HUES6 (cell line): ENCODE measurements around the gene HOXB1.

Experiments
- H3K27ac ChIP-seq: 2 replicates; pipeline ENCODE4 v1.7.0; 2013; ENCODE audit warnings: low read depth, mild to moderate bottlenecking, low read length, inconsistent platforms
- H3K27me3 ChIP-seq: 2 replicates; pipeline ENCODE4 v1.6.1; 2013; ENCODE audit warnings: low read length; ENCODE audit not compliant: control insufficient read depth, insufficient read depth
- H3K36me3 ChIP-seq: 2 replicates; pipeline ENCODE4 v1.6.1; 2013; ENCODE audit warnings: low read length; ENCODE audit not compliant: control insufficient read depth, insufficient read depth
- H3K4me1 ChIP-seq: 2 replicates; pipeline ENCODE4 v1.6.1; 2013; ENCODE audit warnings: low read length; ENCODE audit not compliant: control insufficient read depth, insufficient read depth
- H3K4me3 ChIP-seq: 2 replicates; pipeline ENCODE4 v1.5.1; 2013; ENCODE audit warnings: low read depth, low read length
- H3K9ac ChIP-seq: one replicate; pipeline ENCODE4 v1.6.1; 2013; ENCODE audit warnings: mild to moderate bottlenecking, low read length
- H3K9me3 ChIP-seq: 2 replicates; pipeline ENCODE4 v1.6.1; 2013; ENCODE audit warnings: low read depth, low read length; ENCODE audit not compliant: control insufficient read depth, insufficient read depth

Gene HOXB1

GRCh38 chr17:48526608-48527546 is 3.9 kb downstream of the HOXB1 start:
- Histone ChIP-seq H3K4me1 (peaks cover 62% of the 10 kb centered on the region), H3K9me3 (no peaks in the 10 kb centered on the region), H3K36me3 (no peaks in the 10 kb centered on the region), H3K27me3 (peaks cover 95% of the 10 kb centered on the region), H3K27ac (peak overlapping the region; percentile 77; the same call in 1 of the 2 replicates), H3K9ac (peak overlapping the region; percentile 61), H3K4me3 (peak overlapping the region; percentile 52)

GRCh38 chr17:48523010-48523409 is 7.8 kb downstream of the HOXB1 start:
- H3K4me1 ChIP-seq, result peaks cover 47% of the 10 kb centered on the region
- no peak overlapping the region for H3K4me3 ChIP-seq
- no peak overlapping the region for H3K9ac ChIP-seq
- no peaks in the 10 kb centered on the region for H3K9me3 ChIP-seq
- H3K27me3 ChIP-seq, result peaks cover 68% of the 10 kb centered on the region
- no peaks in the 10 kb centered on the region for H3K36me3 ChIP-seq
- no peak overlapping the region for H3K27ac ChIP-seq

GRCh38 chr17:48522031-48522653 is 8.7 kb downstream of the HOXB1 start:
- Histone ChIP-seq H3K27me3 (peaks cover 60% of the 10 kb centered on the region), H3K9me3 (no peaks in the 10 kb centered on the region), H3K4me3 (0 out of 2 replicates have a peak overlapping the region, but pooled peaks have one; percentile 2), H3K36me3 (no peaks in the 10 kb centered on the region), H3K4me1 (peaks cover 47% of the 10 kb centered on the region), H3K9ac (no peak overlapping the region), H3K27ac (peak overlapping the region; percentile 3; the same call in 1 of the 2 replicates)

- peak overlapping the region; percentile 46; the same call in 1 of the 2 replicates for H3K27ac ChIP-seq
- H3K4me3 ChIP-seq, result 0 out of 2 replicates have a peak overlapping the region, but pooled peaks have one; percentile 4
- H3K27me3 ChIP-seq, result peaks cover 47% of the 10 kb centered on the region
- H3K9me3 ChIP-seq, result no peaks in the 10 kb centered on the region
- no peaks in the 10 kb centered on the region for H3K36me3 ChIP-seq
- peak overlapping the region; percentile 37 for H3K9ac ChIP-seq
- H3K4me1 ChIP-seq, result peaks cover 48% of the 10 kb centered on the region
Measured at GRCh38 chr17:48520631-48521079, 10.2 kb downstream of the HOXB1 start.

- Histone ChIP-seq H3K4me1 (peaks cover 54% of the 10 kb centered on the region), H3K4me3 (no peak overlapping the region), H3K36me3 (no peaks in the 10 kb centered on the region), H3K9ac (no peak overlapping the region), H3K27me3 (peaks cover 36% of the 10 kb centered on the region), H3K9me3 (no peaks in the 10 kb centered on the region), H3K27ac (no peak overlapping the region)
Measured at GRCh38 chr17:48519427-48519826, 11.4 kb downstream of the HOXB1 start.

GRCh38 chr17:48517478-48517877 is 13.3 kb downstream of the HOXB1 start:
- no peaks in the 10 kb centered on the region for H3K9me3 ChIP-seq
- H3K9ac ChIP-seq, result no peak overlapping the region
- H3K4me1 ChIP-seq, result peaks cover 63% of the 10 kb centered on the region
- no peaks in the 10 kb centered on the region for H3K36me3 ChIP-seq
- H3K27me3 ChIP-seq, result peaks cover 16% of the 10 kb centered on the region; the same call in 1 of the 2 replicates
- H3K27ac ChIP-seq, result no peak overlapping the region
- H3K4me3 ChIP-seq, result no peak overlapping the region

- no peaks in the 10 kb centered on the region for H3K36me3 ChIP-seq
- no peak overlapping the region for H3K27ac ChIP-seq
- peaks cover 4% of the 10 kb centered on the region; the same call in 1 of the 2 replicates for H3K27me3 ChIP-seq
- no peaks in the 10 kb centered on the region for H3K9me3 ChIP-seq
- peak overlapping the region; percentile 25; the same call in 1 of the 2 replicates for H3K4me3 ChIP-seq
- H3K9ac ChIP-seq, result no peak overlapping the region
- peaks cover 50% of the 10 kb centered on the region for H3K4me1 ChIP-seq
Measured at GRCh38 chr17:48515925-48516900, 14.6 kb downstream of the HOXB1 start.

GRCh38 chr17:48514477-48514876 is 16.3 kb downstream of the HOXB1 start:
- Histone ChIP-seq H3K9ac (no peak overlapping the region), H3K27ac (no peak overlapping the region), H3K36me3 (no peaks in the 10 kb centered on the region), H3K4me1 (peaks cover 39% of the 10 kb centered on the region), H3K27me3 (peaks cover 1% of the 10 kb centered on the region; the same call in 1 of the 2 replicates), H3K9me3 (no peaks in the 10 kb centered on the region), H3K4me3 (no peak overlapping the region)

GRCh38 chr17:48513666-48514455 is 16.9 kb downstream of the HOXB1 start:
- Histone ChIP-seq H3K4me3 (no peak overlapping the region), H3K36me3 (no peaks in the 10 kb centered on the region), H3K4me1 (peaks cover 37% of the 10 kb centered on the region), H3K9ac (no peak overlapping the region), H3K27me3 (no peaks in the 10 kb centered on the region; the same call in 1 of the 2 replicates), H3K9me3 (no peaks in the 10 kb centered on the region), H3K27ac (no peak overlapping the region)

GRCh38 chr17:48513097-48513496 is 17.7 kb downstream of the HOXB1 start:
- H3K36me3 ChIP-seq, result no peaks in the 10 kb centered on the region
- H3K27ac ChIP-seq, result no peak overlapping the region
- H3K27me3 ChIP-seq, result no peaks in the 10 kb centered on the region; the same call in 1 of the 2 replicates
- no peak overlapping the region for H3K4me3 ChIP-seq
- H3K9ac ChIP-seq, result no peak overlapping the region
- peaks cover 37% of the 10 kb centered on the region for H3K4me1 ChIP-seq
- no peaks in the 10 kb centered on the region for H3K9me3 ChIP-seq
